ENCODE measurements around the gene TEKT2.

TEKT2 gene

DNA sequence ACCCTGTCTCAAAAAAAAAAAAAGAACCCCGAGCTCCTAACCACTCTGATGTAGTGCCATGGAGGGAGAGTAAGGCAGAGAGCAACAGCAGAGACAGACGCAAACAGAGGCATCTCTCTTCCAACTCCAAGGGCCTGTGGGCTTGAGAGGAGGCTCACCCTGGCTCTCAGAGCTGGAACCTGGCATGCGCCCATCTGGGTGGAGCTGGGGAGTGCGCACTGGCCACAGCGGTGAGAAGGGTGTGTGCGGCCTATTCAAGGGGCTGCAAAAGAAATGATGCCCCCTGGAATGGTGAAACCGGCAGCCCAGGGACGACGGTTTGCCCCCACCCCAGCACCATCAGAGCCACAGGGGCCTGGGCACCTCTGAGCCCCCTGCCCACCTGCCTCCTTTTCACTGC lies 23.5 kb downstream of the TEKT2 start:
- DNase-seq: no peak

DNA sequence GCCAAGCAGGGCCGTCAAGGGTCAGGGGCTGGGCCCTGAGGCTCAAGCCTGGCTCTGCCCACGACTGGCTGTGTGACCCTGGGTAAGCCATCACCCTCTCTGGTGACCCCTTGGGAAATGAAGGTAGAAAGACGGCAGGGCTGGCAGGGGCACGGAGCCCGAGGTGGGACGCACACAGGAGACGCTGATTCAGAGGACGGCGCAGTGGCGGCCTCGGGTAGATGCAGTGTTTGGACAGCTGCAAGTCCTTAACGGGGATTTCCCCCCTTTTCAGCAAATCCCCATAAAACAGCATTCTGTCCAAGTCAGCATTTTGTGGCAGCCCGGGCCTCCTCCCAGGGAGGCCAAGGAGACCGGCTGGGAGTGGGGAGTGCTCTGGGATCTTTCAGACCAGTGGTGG lies 24.4 kb downstream of the TEKT2 start:
- no peak for DNase-seq

DNA sequence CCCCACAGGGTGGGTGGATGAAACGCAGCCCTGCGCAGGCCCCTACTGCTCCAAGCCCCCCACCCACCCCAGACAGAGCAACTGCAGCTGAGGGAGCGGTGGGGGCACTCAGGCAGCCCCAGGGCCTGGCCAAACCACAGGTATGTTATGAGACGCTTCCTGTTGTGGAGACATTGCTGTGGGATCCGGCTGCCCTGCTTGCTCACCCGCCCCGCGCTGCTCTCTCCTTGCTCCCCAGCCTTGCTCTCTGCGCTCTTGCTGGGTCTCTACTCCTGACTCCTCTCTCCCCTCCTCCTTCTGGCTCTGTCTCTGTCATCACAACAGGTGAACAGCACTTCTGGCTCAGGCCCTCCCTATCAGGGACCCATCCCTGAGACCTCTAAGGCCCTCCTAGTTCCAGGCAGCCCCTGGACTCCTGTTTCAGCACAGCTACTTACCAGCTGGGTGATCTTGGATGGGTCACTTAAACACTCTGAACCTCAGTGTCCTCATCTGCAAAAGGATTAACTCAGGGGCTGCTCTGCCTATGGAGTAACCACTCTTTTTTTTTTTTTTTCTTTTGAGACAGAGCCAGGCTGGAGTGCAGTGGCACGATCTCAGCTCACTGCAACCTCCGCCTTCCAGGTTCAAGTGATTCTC lies 25.3 kb downstream of the TEKT2 start:
- DNase-seq: peak in 4 of 6 experiments; percentile 29 to 55 (median 50)

DNA sequence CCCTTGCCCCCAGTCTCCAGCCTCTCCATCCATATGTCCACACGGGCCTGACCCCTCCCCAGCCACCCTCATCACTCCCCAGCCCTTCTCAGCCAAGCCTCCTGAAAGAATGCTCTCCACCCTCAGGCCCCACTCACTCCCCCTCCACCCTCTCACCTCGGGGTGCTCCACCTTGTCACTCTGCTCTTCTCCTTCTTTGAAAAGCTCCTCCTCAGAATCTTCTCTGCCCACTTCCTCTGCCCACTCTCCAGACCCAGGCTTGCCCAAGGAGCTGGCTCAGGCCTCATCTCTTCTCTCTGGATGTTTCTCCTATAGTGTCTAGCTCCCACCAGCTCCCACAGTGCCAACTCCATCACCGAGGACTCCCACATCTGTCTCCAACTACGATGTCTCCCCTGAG lies 27.3 kb downstream of the TEKT2 start:
- DNase-seq: no peak

DNA sequence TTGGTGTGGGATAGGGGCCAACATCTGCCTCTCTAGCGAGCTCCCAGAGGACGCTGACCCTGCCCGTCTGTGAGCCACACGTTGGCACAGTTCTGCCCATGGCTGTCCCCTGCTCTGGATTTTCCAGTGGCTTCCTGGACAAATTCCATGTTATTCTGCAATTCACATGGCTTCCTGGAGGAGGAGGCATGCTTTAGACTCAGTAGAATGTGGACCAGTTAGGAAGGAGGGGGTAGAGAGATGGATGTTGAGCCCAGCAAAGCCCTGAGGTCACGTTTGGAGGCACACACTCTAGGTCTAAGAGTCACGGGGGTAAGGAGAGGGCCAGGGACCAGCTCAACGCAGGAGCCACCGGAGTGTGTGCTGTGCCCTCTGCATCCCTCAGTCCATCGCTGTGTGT lies 28.9 kb downstream of the TEKT2 start:
- no peak for DNase-seq

DNA sequence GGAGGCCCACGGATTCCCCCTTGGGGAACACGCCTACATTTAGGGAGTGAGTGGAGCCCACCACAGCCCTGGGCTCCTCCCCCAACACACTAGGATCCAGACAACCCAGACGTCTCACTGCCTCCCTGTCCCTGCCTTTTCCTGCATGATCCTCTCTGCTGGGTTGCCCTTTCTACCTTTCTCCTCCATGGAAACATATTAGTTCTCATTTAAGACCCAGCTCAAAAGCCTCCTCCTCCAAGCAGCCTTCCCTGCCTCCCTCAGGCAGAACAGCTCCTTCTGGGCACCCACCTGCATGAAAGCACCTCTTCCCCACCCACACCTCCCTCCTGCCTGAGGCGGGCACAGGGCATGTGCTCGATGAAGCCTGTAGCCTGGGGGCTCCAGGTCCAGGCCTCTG lies 30.5 kb downstream of the TEKT2 start:
- no peak for DNase-seq

DNA sequence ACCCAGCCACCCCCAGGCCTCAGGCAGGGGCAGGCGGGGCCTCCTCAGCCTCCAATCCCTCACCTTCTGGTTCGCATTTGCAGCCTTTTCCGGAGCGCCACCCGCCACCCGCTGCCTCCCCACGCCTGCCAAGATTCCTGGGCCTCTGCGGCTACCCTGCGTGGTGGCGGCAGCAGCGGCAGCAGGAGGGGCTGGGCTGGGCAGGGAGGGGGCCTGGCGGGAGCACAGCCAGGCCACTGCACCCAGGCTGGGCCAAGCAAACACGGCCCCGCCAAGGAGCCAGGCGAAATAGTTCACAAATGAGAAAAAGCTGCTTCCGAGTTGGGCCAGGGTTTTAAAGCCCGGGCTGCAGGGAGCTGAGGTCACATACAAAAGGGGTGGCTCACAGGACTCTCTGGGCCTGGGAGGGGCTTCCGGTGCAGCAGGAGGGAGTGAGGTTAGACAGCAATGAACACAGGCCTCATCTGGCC lies 31.3 kb downstream of the TEKT2 start:
- DNase-seq: no peak

DNA sequence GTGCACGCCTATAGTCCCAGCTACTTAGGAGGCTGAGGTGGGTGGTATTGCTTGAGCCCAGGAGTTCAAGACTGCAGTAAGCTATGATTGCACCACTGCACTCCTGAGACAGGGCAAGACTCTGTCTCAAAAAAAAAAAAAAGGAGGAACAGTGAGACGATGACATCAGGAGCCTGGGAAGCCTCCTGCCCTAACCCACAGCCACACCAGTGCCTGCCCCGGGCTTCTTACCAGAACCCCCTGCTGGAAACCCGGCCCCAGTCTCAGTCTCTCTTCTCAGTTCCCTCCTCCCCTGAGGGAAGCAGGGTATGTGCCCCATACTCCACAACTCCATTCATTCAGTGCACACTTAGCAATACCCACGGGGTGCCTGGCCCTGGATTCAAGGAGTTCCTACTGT lies 32.0 kb downstream of the TEKT2 start:
- no peak for DNase-seq

DNA sequence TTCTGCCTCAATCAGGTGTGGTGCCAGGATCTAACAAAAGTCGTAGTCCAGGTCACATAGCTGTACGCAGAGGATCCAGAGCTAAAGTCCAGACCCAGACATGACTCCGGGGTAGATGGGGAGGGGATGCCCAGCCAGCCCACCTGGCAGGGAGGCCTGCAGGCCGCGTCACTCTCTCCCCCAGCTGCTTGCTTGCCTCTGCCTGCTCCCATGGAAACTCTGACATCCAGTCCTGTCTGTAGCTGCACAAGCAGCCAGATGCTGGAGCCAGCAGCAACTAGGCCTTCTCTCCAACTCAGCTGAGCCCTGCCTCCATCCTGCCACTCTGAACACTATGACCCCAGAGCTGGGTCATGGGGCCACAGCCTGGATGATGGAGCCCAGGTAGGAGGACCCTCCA lies 33.0 kb downstream of the TEKT2 start:
- DNase-seq: no peak

DNA sequence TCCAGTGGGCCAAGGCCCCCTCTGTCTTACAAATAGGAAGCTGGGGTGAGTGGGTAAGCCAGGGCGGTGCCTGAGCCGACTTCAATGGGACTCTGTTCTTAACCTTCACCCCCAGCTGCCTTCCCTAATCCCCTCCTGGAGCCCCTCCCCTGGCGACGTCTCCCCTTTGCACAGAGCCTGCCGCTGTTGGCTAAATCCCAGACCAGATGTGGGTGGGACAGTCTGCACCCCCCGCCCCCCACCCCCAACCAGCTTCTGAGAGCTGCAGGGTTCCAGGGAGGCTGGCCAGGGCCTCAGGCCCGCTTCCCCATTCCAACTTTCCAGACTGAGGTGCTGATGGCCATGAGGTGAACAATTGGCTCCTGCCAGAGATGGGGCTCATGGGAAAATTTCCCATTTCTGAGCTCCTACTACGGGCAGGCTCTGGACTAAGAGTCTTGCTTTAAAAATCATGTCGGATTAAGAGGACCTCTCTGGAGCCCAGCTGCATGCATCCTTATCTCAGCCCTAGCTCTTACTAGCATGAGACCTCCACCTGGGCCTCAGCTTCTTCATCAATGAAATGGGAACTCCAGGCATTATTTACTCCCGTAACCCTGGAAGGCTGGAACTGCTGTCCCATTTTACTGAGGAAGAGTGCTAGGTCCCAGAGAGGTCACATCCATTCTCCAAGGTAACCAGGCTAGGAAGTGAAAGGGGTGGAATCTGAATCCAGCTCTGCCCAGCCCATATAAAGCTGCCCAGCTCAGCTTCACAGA lies 34.7 kb downstream of the TEKT2 start:
- no peak for DNase-seq

DNA sequence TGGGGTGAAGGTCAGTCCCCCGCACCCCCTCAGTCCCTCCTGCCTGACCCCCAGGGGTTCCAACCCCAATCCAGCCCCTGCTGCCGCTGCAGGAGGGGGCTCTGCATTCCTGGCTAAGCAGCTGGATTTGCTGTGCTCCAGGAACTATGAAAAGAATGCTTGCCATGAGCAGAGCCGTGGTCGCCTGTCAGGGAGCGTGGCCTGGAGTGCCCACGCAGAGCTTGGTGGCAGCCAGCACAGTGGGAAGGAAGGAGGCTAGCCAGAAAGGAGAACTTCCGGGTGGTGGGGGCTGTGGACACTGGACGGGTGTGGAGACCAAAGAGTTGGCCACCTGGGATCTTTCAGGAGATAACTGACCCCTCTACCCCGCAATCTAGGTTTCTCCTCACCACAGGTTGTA lies 35.6 kb downstream of the TEKT2 start:
- no peak for DNase-seq

DNA sequence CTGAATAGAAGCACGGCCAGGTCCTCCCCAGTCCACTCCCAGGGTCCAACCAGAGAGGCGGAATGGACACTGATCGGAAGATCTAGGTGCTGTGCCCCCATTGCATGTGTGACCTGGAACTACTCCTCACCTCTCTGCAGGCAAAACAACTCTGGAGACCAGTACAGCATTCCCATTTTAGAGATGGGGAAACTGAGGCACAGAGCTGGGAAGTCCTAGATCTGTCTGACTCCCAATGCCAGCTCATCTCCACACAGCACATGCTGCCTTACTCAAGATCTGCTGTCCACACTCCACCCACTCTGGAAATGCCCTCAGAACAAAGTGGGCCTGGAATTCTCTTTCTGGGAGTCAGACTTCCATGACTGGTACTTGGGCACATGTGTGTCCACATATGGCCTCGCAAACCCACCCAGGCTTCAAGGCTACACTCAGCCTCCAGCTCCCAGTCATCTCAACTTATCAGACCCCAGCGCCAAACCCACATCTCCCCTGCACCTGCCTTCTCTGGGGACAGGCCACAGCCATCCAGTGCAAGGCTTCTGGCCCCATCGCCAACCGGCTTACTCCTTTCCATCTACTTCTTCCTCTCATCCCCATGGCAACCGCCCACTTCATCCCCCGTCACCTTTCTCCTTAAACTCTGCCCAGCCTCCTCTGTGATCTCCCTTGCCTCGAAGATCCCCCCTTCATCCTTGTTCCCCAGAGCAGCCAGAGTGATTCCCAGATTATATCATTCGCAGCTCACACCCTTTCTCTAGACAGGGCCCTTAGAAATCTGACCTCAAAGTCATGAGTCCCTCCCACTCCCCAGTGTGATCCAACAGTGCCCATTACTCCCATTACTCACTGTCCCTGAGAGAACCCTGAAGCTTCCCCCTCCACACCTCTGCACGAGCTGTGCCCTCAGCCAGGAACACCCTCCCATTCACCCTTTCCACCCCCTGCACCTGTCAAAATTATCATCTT lies 38.5 kb downstream of the TEKT2 start:
- no peak for DNase-seq

DNA sequence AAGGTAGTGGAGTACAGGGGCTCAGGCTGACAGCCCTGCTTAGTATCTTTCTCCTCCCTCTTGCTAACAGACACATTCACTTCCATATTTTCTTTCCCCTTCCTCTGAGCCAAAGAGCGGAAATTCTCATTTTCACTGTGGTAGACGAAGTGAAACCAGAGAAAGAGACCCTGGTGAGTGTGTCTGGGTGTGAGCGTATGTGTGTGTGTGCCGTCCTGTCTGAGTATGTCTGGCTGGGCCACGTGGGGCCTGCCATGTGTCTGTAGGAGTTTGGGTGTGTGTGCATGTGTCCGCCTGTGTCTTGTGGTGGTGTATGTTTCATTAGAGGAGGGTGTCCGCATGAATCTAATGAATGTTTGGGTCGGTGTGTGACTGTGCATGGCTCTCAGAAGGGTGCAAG lies 39.5 kb downstream of the TEKT2 start:
- DNase-seq: no peak

DNA sequence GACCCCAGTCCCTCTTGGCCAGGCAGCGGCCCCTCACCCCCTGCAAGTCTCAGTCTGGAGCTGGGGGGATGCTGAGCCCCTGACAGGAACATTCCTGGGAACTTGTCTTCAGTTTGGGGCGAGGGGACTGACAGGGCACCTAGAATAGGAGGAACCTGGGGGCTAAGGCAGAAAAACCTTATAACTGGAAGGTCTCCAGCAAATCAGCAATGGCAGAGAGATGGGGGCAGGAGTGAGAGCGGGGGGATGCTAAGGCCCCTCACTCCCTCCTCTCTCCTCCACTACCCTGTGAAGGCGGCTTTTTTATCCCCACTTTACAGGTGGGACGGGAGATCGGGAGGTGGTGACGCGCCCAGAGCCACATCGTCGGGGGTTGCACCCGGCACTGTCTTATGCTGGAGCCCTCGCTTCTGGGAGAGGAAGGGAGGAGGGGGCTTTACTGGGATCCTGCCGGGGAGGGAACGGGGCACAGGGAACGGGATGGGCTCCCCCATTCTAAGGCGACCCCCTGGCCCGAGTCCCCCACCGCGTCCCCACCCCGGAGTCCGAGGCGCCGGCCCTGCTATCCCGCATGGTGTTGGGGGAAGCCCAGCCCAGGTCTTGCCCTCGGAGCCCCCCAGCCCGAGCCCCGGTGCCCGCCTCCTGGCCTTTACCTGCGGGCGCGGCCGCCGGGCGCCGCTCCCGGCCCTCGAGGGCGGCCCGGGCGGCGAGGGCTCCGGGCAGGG lies 40.7 kb downstream of the TEKT2 start:
- no peak for DNase-seq

DNA sequence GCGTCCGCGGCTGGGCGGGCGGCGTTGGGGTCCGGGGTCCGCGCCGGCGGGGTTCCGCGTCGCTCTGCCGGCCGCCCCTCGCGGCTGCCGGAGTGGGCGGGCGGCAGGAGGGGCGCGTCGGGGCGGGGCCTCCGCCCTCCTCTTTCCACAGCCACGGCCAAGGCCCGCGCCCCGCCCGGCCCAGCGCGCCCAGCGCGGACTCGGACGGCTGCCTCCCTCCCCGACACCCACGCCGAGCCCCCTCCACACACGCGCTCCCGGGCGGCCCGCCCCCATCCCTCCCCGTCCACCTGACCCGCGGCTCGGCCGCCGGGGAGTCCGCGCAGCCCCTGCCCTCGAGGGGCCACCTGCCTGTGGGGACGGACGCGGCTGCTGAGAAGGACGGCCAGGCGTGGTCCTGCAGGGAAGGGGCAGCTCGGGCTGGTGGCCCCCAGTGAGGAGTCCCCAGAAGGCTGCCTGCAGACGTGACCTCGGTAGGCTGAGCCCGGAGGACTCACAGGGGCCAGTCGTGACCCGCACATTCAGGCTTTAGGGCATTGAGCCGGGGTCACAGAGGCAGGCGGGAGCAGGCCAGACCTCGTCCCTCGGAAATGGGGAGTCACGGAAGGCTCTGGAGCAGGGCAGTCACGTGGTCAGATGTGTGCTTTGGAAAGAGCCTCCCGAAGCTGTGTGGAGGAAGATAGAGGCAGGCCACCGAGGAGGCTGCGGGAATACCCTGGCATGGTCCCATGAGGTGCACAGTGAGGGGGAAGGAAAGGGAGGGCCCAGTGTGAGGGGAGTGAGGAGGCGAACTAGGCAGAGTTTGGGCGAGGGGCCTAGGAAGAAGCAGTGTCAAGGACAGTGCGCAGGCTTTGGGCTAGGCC lies 41.5 kb downstream of the TEKT2 start, which contains the start of gene COL8A2:
TSS of gene COL8A2 (minus strand) at position 94 of the 863 bp plus-strand sequence. CDS start 24,980 bp downstream, outside the sequence.
- peak in 1 of 6 experiments; percentile 3 for DNase-seq

DNA sequence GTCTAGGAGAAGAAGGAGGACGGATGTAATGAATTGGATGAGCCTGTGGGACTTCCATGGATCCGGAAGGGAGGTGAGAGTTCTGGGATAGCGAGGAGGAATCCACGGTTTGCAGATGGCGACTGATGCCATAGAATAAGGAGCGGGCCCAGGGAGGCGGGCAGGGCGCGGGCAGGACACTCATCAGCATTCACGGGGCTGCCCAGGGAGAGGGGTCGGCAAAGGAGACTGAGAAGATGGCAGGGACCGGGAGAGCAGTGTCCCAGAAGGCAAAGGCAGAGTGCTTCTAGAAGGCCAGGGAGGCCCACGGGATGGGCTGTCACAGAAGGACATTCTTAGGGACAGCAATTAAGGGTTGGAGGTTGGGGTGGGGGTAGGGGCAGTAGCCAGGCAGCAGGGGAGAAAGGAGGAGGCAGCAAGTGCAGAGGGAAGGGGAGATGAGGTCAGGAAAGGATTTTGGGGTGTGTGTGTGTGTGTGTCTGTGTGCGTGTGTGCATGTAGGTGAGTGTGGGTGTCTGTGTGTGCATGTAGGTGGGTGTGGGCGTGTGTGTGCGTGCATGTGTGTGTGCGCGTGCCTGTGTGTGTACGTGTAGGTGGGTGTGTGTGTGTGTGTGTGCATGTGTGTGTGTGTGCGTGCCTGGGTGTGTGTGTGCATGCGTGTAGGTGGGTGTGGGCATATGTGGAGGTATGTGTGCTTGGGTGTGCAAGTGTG lies 42.3 kb downstream of the TEKT2 start:
- no peak for DNase-seq

DNA sequence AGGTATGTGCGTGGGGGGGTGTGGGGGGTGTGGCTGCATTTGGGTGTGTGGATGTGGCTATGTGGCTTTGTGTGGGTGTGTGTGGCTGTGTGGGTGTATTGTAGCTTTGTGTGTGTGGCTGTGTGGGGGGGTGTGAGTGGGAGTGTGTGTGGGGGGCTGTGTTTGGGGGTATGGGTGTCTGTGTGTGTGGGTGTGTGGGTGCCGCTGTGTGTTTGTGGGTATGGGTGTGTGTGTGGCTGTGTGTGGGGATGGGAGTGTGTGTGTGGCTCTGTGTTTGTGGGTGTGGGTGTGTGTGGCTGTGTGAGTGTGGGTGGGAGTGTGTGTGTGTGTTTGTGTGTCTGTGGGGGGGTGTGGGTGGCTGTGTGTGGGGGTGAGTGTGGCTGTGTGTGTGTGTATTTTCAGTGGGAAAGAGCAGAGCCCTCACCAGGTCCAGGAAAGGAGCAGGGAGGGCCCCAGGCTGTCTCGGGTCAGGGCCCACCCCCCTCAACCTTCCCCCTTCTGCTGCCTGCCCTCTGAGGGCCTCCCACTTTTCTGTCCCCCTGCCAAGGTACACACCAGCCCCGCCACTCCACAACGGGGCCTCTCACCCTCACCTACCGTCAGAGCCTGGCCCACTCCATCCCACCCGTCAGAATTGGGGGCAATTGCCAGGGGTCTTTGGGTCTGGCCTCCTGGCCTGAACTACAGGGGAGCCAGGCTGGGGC lies 43.1 kb downstream of the TEKT2 start:
- DNase-seq: no peak

DNA sequence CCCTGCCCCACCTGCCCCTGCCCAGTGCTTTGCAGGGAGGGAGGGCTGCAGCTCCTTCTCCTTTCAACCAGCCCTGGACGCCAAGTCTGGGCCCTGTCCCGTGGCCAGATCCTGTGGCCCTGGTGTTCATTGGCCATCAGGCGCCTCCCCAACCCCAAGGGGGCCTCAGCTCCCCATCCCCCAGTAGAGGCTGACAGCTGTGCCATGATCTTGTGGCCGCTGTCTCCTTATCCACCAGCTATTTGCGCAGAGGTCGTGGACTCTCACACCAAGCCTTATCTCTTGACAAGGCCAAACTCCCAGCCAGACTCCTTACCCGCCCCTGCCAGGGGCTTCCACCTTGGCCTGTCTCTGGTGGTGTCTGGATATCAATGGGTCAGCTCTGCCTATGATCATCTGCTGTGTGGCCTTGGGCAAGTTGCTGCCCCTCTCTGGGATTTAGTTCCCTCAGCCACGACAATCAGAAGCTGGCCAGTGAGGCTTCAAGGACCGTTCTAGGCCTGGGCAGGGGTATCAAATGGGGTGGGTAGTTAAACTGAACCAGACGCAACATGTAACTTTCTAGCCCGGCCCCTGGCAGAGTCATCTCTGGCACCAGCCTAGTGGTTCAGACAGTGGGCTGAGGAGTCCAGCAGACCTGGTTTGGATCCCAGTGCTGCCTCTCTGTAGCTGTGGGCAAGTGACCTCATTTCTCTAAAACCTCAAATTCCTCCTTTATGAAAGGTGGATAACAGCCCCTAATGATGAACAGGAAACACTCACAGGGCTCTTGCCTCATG lies 44.4 kb downstream of the TEKT2 start:
- no peak for DNase-seq

DNA sequence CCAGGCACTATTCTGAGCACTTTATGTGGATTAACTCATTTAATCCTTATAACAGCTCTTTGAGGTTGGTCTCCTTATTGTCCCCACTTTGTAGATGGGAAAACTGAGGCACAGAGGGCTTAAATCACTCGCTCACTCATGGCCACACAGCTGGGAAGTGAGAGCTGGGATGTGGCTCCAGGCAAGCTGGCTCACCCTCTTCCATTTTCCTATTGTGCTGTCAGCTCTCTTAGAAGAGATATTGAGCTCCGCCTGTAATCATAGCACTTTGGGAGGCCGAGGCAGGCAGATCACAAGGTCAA lies 45.0 kb downstream of the TEKT2 start:
- no peak for DNase-seq

DNA sequence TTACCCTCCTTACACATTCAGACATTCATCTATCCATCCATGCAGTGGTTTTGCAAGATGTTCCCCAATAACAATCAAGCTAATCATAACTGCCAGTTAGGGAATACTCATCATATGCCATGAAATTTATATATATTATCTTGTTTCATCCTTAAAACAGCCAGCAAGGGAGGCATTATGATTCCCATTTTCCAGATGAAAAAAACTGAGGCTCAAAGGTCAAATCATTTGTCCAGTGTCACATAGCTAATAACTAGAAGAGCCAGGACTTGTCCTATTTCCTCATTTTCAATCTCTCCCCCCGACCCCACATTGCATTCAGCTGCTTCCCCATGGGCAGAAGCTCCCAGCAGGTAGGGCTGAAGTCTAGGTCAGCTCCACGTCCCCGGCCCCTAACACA lies 48.1 kb downstream of the TEKT2 start:
- no peak for DNase-seq

Measured in stimulated activated naive CD4-positive, alpha-beta T cell (primary cell).